SK-N-MC (cell line): Measurements from ENCODE around the gene ADAMTSL1.

Source experiments
- EZH2 ChIP-seq: fragments of 200-600 bp; sonication (generic); IDR thresholded peaks from one replicate; pipeline ENCODE4 v1.6.1; 2017; ENCODE audit warnings: antibody characterized with exemption
- FOXP2 ChIP-seq: optimal IDR thresholded peaks from 2 replicates; pipeline ENCODE3; 2011; ENCODE audit warnings: mild to moderate bottlenecking, moderate library complexity; ENCODE audit not compliant: insufficient read depth; ENCODE audit errors: extremely low read length, control extremely low read depth
- POLR2AphosphoS5 ChIP-seq: IDR thresholded peaks from 2 replicates; pipeline ENCODE4 v1.6.1; 2012; ENCODE audit warnings: mild to moderate bottlenecking, low read depth, low read length, borderline replicate concordance

DNA sequence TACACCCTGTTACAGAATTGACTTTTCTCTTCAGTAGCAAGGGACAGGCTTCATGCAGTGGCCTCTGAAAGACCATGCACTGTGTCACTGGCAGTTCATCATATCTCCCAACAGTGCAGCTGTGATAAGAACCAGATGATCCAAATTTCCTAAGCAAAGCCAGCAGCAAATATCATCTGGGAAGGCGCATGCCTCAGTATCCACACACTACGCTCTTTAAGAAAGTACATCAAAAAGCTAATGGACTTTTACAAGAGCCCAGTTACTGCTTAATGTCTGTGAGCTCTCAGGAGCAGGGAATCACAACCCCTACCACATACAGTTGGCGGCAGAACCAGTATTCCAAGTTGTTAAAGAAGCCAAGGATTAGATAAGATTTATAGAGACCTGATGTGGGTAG, 25.1 kb downstream of the ADAMTSL1 start:
- TF ChIP-seq EZH2, result no peak
- no peak for TF ChIP-seq POLR2AphosphoS5
- TF ChIP-seq FOXP2, result no peak
